ENCODE data around the gene NEK9. TPM values are rescaled to one million over a fixed set of nuclear protein-coding genes. Genes with fewer than 3 reads are reported as not detected.

The NEK9 gene
- total RNA-seq, 1 donor from 2014 or later, result 133 TPM

DNA sequence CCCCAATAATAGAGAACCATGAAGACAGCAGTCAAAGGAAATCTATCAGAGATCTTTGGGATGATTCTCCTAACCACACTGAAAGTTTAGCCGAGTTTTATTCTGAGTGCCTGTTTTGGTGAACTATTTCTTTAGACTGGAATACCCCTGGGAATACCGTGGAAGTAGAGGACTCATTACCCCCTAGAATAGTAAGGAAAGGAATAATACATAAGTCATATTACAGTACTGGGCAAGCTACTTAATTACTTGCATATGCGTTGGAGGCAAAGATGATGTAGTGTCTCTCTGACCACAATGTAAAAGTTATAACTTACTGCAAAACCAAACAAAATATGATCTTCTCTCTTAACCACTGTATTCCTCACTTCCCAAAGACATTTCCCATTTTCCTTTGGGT is 32.0 kb downstream of the NEK9 start:
- H3K27me3 Mint-ChIP-seq (ENCODE audit: low read depth), result no peaks in the 10 kb centered on the region
- no peak for DNase-seq (ENCODE audit: low spot score in 2 of 2, unreplicated experiment in 2 of 2)
- TF ChIP-seq, protein P1, sequence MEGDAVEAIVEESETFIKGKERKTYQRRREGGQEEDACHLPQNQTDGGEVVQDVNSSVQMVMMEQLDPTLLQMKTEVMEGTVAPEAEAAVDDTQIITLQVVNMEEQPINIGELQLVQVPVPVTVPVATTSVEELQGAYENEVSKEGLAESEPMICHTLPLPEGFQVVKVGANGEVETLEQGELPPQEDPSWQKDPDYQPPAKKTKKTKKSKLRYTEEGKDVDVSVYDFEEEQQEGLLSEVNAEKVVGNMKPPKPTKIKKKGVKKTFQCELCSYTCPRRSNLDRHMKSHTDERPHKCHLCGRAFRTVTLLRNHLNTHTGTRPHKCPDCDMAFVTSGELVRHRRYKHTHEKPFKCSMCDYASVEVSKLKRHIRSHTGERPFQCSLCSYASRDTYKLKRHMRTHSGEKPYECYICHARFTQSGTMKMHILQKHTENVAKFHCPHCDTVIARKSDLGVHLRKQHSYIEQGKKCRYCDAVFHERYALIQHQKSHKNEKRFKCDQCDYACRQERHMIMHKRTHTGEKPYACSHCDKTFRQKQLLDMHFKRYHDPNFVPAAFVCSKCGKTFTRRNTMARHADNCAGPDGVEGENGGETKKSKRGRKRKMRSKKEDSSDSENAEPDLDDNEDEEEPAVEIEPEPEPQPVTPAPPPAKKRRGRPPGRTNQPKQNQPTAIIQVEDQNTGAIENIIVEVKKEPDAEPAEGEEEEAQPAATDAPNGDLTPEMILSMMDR (IDR thresholded peaks at IDR 0.05; ENCODE audit: unreplicated experiment), result no peak
- no peaks in the 10 kb centered on the region for H3K9me3 Mint-ChIP-seq
- no peaks in the 10 kb centered on the region for H3K4me1 Mint-ChIP-seq
- H3K4me3 Mint-ChIP-seq, result no peak overlapping the region
- peaks cover 43% of the 10 kb centered on the region for H3K36me3 Mint-ChIP-seq
- H3K27ac Mint-ChIP-seq, result no peak overlapping the region

DNA sequence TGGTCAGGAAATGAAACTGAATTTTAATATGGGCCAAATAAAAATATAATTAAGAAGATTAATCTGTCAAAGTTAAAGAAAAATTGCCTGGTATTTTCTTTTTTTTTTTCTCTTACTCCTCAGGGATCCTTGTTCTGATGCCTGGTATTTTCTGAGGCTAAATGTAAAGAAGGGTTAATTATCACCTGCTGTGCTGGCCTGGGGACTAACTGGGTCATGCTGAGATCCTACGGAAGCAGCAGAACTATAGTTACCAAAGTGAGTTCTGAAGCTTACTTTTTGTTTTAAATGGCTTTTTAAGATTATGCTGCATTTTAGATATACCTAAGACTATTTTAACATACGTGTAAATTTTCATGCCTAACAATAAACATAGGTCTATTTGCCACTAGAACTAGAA is 34.1 kb downstream of the NEK9 start:
- no peak overlapping the region for H3K4me3 Mint-ChIP-seq

DNA sequence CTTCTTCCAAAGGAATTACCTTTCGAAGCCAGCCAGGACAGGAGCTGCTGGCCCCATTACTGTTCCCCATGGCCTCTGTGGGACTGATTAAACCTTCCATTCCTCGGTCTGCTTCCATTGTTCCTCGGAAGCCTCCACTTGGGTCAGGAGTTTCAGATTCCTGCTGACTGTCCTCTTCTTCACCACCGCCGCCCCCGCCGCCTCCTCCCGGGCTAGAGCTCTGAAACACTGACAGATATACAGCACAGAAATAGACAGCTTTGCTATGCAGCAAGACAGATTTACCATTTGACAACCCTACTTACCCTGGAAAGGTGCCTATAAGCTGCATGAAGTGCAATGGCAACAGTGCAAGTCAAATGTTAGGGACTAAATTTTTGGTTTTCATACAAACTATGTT is 35.6 kb downstream of the NEK9 start:
- no peak overlapping the region for H3K4me3 Mint-ChIP-seq
- no peaks in the 10 kb centered on the region for H3K4me1 Mint-ChIP-seq
- no peak for DNase-seq (ENCODE audit: low spot score in 2 of 2, unreplicated experiment in 2 of 2)
- H3K27ac Mint-ChIP-seq, result no peak overlapping the region
- no peaks in the 10 kb centered on the region for H3K9me3 Mint-ChIP-seq
- TF ChIP-seq, protein P1 (IDR thresholded peaks at IDR 0.05; ENCODE audit: unreplicated experiment), result no peak
- H3K27me3 Mint-ChIP-seq (ENCODE audit: low read depth), result no peaks in the 10 kb centered on the region
- peaks cover 42% of the 10 kb centered on the region for H3K36me3 Mint-ChIP-seq

More for the DNA sequence above, 34.1 kb downstream of the NEK9 start:
- H3K36me3 Mint-ChIP-seq, result peaks cover 34% of the 10 kb centered on the region
- no peak overlapping the region for H3K27ac Mint-ChIP-seq
- DNase-seq (ENCODE audit: low spot score in 2 of 2, unreplicated experiment in 2 of 2), result no peak
- no peaks in the 10 kb centered on the region for H3K9me3 Mint-ChIP-seq
- TF ChIP-seq, protein P1 (IDR thresholded peaks at IDR 0.05; ENCODE audit: unreplicated experiment), result no peak
- H3K4me1 Mint-ChIP-seq, result no peaks in the 10 kb centered on the region
- no peaks in the 10 kb centered on the region for H3K27me3 Mint-ChIP-seq (ENCODE audit: low read depth)

DNA sequence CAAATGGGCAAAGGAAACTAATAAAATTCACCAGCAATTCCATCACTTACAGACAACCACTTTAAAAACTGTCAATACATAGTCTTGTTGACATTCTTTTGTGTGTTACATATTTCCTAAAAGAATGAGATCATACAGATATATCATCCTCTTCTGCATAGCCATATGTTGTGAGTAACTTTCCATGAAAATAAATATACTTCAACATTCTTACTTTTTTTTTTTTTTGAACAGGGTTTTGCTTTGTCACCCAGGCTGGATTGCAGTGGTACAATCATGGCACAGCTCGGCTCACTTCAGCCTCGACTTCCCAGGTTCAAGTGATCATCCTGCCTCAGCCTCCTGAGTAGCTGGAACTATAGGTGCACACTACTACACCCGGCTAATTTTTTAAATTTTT is 36.5 kb downstream of the NEK9 start:
- DNase-seq (ENCODE audit: low spot score in 2 of 2, unreplicated experiment in 2 of 2), result no peak
- Mint-ChIP-seq H3K9me3 (no peaks in the 10 kb centered on the region), H3K4me3 (no peak overlapping the region), H3K27ac (no peak overlapping the region), H3K36me3 (peaks cover 47% of the 10 kb centered on the region), H3K4me1 (no peaks in the 10 kb centered on the region), H3K27me3 (ENCODE audit: low read depth) (no peaks in the 10 kb centered on the region)
- TF ChIP-seq, protein P1 (IDR thresholded peaks at IDR 0.05; ENCODE audit: unreplicated experiment), result no peak

DNA sequence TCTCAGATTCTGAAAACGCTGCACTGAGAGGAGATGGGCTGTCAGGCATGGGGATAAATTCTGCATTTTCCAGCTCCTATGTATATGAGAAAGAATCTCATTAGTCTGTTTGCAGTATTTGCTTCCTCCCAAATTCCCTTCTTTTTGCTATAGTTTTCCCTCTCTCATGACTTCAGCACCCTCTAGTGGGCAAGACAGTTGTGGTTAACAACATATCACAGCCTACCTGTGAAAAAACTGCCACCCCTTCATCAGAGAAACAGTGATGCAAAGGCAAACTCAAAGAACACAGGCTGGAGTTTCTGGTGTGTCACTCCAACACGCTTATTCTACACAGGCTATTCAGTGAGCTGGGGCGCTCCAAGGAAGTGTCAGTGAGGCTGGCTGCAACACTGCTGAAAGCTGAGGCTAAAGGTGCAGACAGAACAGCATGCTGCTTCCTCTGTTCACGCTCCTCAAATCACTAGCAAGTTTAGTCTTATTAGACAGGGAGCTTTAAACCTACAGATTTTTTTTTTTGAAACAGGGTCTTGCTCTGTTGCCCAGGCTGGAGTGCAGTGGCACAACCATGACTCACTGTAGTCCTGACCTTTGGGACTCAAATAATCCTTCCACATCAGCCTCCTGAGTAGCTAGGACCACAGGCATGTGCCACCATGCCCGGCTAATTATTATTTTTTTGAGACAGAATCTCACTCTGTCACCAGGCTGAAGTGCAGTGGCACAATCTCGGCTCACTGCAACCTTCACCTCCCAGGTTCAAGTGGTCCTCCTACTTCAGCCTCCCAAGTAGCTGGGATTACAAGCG is 38.1 kb downstream of the NEK9 start:
- Mint-ChIP-seq H3K27me3 (ENCODE audit: low read depth) (no peaks in the 10 kb centered on the region), H3K9me3 (no peaks in the 10 kb centered on the region), H3K36me3 (peaks cover 51% of the 10 kb centered on the region), H3K4me3 (no peak overlapping the region), H3K4me1 (no peaks in the 10 kb centered on the region), H3K27ac (no peak overlapping the region)
- DNase-seq (ENCODE audit: low spot score in 2 of 2, unreplicated experiment in 2 of 2), result peak in 1 of 2 experiments; percentile 50
- TF ChIP-seq, protein P1 (IDR thresholded peaks at IDR 0.05; ENCODE audit: unreplicated experiment), result peak; percentile 50

Data from mesothelial cell of epicardium (in vitro differentiated cells).